Activated CD8-positive, alpha-beta memory T cell treated with anti-CD3 and anti-CD28 coated beads, Interleukin-2, amount 50 U/mL, for 4 hours (primary cell): ENCODE results near the gene ATXN7L3.
"Not testable (repeated sequence)": the region's sequence is repeated elsewhere in the genome, so short reads cannot be mapped to it uniquely, and the experiment has no call there.

Experiments used
- DNase-seq: peaks from one replicate; pipeline ENCODE4 v3.0.0-alpha.2; 2020

The ATXN7L3 gene

GRCh38 chr17:44174427-44174826 is 25.3 kb downstream of the ATXN7L3 start:
- no peak for DNase-seq

DNA sequence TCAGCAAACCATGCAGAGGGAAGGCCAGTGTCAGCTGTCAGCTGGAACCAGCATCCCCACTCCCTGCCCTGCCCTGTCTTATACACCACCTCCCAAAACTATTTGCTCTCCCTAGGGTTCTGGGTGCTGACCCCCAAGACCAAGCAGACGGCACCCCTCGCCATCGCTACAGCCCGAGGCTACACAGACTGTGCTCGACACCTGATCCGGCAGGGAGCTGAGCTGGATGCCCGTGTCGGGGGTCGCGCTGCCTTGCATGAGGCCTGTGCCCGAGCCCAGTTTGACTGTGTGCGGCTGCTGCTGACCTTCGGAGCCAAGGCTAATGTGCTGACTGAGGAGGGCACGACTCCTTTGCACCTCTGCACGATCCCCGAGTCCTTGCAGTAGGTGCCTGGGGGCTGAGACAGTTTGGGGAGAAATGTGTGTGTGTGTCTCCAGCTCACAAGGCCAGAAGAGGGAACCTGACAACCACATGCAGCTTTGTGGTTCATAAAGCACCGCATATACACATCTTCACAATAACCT is 27.7 kb downstream of the ATXN7L3 start:
- DNase-seq, result no peak

DNA sequence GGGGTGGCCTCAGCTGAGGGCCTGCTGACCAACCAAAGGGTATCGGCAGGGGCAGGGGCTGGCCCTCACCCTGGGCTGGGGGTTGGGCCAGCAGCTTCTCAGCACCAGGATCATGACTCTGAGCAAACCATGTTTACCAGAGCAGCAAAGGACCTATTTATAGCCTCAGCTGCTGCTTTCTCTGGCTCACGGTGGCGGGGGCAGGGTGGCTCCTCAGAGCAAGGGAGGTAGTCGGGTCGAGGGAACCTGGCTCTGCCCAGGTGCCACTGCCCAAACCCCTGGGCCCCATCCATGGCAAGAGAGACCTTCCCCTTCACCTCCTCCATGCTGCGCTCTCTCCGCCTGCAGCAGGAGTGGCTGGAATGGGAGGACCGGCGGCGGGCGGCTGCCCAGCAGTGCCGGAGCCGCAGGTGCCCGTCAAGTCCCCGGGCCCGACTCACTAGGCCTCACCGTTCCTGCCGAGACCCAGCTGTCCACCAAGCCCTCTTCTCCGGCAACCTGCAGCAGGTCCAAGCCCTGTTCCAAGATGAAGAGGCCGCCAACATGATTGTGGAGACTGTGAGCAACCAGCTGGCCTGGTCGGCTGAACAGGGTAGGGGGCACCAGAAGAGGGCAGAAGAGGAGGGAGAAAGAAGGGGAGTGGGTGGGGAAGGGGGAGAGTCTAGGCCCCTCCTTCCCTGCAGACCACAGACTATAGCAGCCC is 29.0 kb downstream of the ATXN7L3 start, which contains the start of gene ASB16:
Gene ASB16, plus strand, starts transcription at position 206 of the 703 bp plus-strand sequence. Its CDS starts 86 bp downstream, at position 292.
- DNase-seq, result no peak

DNA sequence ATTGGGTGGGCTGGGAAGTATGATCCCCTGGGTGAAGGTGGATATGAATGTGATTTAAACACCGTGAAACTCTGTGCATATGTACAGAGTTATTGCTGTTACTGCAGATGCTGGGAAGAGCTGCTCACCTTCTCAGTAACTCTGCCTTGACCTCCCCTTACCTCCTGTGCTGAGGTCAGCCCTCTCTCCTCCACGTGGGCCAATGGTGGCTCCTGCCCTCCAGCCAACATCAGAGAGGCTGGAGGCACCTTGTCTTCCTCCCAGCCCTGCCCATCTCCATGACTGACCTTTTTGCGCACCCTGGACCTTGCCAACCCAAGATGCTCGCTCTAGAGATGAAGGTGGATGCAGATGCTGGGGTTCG is 29.6 kb downstream of the ATXN7L3 start:
- no peak for DNase-seq

DNA sequence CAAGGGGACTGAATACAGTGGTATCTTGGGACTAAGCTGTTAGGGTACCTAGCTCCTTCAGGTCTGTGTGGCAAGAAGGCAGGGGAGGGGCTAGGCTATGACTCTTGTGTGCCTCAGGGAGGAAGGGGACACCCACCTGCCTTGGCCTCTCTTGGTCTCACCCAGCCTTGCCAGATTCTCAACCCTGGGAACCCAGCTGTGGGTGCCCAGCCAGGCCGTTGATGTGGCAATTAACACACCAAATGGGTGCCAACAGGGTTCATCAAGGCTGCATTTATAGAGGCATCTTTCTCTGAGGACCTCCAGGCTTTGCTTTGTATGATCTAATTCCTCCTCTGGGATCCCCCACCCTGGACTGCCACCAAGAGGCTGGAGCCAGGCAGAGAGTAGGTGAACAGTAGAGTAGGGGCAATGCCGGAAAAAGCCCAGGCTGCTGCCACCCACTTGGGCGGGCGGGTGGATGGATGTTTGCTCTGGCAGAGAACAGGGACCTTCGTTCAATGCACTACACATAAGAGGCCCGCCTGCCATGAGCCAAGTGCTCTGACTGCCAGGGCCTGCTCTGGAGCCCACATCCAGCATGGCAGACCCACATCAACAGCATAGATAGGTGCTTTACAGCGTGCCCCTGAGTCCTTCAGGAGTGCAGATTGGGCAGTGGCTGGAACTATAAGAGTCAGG is 32.4 kb downstream of the ATXN7L3 start:
- no peak for DNase-seq

- no peak for DNase-seq
Observed at GRCh38 chr17:44164476-44164875, 35.2 kb downstream of the ATXN7L3 start.

DNA sequence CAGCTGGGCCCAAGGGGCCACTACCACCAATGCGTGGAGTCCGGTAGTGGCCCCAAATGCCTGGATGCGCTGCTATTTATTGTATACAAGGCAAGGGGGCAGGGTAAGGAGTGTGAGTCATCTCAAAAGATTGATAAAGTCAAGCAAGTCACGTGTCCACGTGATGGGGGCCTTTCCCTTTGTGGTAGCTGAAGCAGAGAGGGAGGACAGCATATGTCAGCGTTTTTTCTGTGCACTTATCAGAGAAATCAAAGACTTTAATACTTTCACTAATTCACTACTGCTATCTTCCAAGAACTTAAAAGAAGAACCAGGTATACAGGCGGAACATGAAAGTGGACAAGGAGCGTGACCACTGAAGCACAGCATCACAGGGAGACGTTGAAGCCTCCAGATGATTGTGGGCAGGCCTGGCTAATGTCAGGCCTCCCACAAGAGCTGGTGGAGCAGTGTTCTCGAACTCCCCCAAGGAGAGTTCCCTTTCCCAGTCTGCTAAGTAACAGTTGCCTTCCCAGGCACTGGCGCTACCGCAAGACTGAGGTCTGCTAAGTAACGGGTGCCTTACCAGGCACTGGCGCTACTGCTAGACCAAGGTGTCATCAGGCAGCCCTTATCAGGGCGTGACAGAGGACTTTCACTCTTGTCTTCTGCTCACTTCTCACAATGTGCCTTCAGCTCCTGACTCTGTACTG is 40.0 kb downstream of the ATXN7L3 start:
- no peak for DNase-seq

- DNase-seq, result no peak
Observed at GRCh38 chr17:44155488-44155887, 44.2 kb downstream of the ATXN7L3 start.

GRCh38 chr17:44152875-44153274 is 46.8 kb downstream of the ATXN7L3 start:
- DNase-seq, result no peak

DNA sequence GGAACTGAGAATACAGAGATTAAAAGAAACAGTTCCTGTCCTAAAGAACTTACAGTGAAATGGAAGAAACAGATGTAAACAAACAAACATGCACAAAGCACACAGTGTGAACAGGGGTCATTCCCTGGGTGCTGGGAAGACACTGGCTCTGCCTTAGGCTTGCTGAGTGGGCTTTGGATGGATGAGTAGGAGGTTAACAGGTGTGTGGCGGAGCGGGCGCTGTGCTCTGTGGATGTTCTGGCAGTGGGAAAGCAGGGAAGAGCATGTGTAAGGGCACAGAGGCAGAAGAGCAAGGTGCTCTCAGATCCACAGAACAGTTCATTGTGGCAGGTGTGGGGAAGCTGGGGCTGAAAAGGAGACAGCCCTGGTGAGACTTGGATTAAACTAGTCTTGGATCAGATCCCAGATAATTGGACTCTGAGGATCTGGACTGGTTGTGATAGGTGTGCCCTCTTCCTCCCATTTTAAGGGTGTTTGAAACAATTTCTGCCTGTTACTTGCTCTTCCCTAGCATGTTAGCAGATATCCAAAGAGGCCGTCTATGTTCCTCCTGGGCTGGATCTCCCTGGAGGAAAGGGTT is 49.8 kb downstream of the ATXN7L3 start:
- DNase-seq, result no peak

DNA sequence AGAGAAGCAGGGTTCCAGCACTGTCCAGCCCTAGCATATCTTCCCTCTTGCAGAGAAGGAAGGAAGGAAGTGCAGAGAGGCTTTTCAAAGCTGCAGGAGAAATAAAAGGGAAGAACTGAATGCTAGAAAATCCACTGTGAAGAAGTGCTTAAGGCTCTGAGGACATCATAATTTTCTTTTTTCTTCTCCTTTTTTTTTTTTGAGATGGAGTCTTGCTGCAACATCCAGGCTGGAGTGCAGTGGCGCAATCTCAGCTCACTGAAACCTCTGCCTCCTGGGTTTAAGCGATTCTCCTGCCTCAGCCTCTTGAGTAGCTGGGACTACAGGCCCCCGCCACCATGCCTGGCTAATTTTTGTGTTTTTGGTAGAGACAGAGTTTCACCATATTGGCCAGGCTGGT is 50.6 kb downstream of the ATXN7L3 start:
- not testable (repeated sequence) for DNase-seq

- DNase-seq, result no peak
Observed at GRCh38 chr17:44147812-44148211, 51.9 kb downstream of the ATXN7L3 start.

- no peak for DNase-seq
Observed at GRCh38 chr17:44146375-44147346, 53.0 kb downstream of the ATXN7L3 start.

DNA sequence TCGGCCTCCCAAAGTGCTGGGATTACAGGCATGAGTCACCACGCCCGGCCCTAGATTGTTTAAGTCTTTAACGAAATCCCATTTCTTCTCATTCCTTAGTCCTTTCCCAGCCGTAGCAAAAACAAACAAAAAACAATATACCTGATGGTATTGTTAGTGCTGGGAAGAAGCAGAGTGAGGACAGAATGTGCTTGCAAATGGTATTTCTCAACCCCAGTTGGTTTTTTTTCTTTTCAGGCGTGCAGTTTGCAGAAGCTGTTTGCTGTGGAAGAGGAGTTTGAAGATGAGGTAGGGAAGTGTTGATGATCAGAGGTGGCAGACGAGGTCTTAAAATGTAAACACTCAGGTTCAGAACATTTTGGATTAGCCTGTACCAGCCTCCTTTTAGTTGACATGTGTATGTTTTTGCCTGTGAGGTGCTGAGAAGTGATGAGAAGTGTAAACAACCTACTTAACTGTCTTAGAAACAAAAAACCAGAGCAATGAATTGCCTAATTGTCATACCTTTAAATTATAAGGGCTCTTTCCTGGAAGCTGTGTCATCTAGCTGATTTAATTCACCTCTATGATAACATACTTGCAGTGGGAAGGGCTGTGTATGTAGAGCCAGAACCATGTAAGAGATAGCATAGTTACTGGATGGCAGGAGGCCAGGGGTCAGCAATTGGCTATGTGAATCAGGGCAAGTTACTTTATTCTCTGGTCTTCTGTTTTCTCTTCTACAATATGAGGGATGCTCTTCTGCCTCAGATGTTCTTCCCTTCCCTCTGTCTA is 54.5 kb downstream of the ATXN7L3 start:
- no peak for DNase-seq

GRCh38 chr17:44143921-44144320 is 55.8 kb downstream of the ATXN7L3 start:
- not testable (repeated sequence) for DNase-seq
